Adrenal gland (tissue), 12 donors: ENCODE results near the gene GJB2. TPM values are rescaled to one million over a fixed set of nuclear protein-coding genes. Genes with fewer than 3 reads are reported as not detected.

ENCODE experiments used
- DNase-seq, 7 donors: peaks; one replicate each; pipeline ENCODE4 v3.0.0-alpha.2; 2019 to 2020
- H3K27ac ChIP-seq, 5 donors: fragments of 200-600 bp; sonication (generic) in 4 of 5; 1 replicate in 3 of 5; 2 replicates in 2 of 5; pipeline versions ENCODE4 v1.5.1 to v1.8.0; 2016 to 2020; ENCODE audit warnings: mild to moderate bottlenecking in 1 of 5
- H3K27me3 ChIP-seq: fragments of 200-600 bp; 2 replicates; pipeline ENCODE4 v1.8.0; 2021
- H3K36me3 ChIP-seq, 2 donors: fragments of 200-600 bp; replicated peaks in 1 of 2; 1 replicate in 1 of 2; 2 replicates in 1 of 2; pipeline versions ENCODE4 v1.5.1 to v1.8.0; 2018 to 2022
- H3K4me1 ChIP-seq, 2 donors: fragments of 200-600 bp; replicated peaks in 1 of 2; 1 replicate in 1 of 2; 2 replicates in 1 of 2; pipeline versions ENCODE4 v1.5.1 to v1.8.0; 2018 to 2021
- H3K4me3 ChIP-seq, 4 donors: fragments of 200-600 bp; sonication (generic) in 3 of 4; one replicate each; pipeline ENCODE4 v1.5.1; 2016 to 2018
- H3K9me3 ChIP-seq, 3 donors: fragments of 200-600 bp; sonication (generic) in 1 of 3; replicated peaks in 1 of 3; 1 replicate in 2 of 3; 2 replicates in 1 of 3; pipeline versions ENCODE4 v1.5.1 to v1.8.0; 2016 to 2021
- CTCF ChIP-seq, 6 experiments: fragments of 450-650 bp in 4 of 6; fragments of 200-600 bp in 2 of 6; sonication (generic) in 1 of 6; IDR thresholded peaks; 1 replicate in 5 of 6; 2 replicates in 1 of 6; pipeline versions ENCODE4 v1.5.1 to v1.8.0; 2016 to 2021; ENCODE audit warnings: antibody characterized with exemption in 6 of 6, mild to moderate bottlenecking in 2 of 6, moderate library complexity in 1 of 6
- POLR2A ChIP-seq, 2 donors: fragments of 450-650 bp; IDR thresholded peaks; one replicate each; pipeline ENCODE4 v1.6.1; 2017; ENCODE audit warnings: antibody characterized with exemption in 2 of 2, mild to moderate bottlenecking in 2 of 2, moderate library complexity in 1 of 2
- WGBS, 4 donors: extraction: QIAGEN DNeasy Blood & Tissue Kit in 2 of 4; methylation state at CpG; one replicate each; pipeline versions ENCODE4 v1.1.5 to v1.1.7; 2013 to 2017; 5-methylcytosine and 5-hydroxymethylcytosine counted together
- intact Hi-C, 2 donors: fragments of 100-400 bp; cut with DNase I; formaldehyde crosslinking; loops; one replicate each; pipeline versions ENCODE4 v1.14.1 to v1.15.0; 2022 to 2023
- polyA plus RNA-seq, 3 donors: library from polyadenylated mRNA; stranded (reverse); fragments of 200-250 nt in 2 of 3; fragments of 350-450 nt in 1 of 3; fragmentation: Illumina TruSeq in 1 of 3; extraction: RNeasy Lipid Tissue Mini Kit (QIAGEN cat#74804) in 1 of 3; gene quantifications; one replicate each; pipeline ENCODE4 v1.2.3, GENCODE V29; 2013 to 2014
- total RNA-seq, 9 donors: library from RNA; depleted of rRNA in 4 of 9; stranded (reverse); fragments of >200 nt in 4 of 9; fragments of 120-200 nt in 1 of 9; fragmentation: NEBNext Ultra II Directional in 1 of 9; extraction: Animal tissue kit (Norgen Biotek cat#: 25700) in 1 of 9; gene quantifications; one replicate each; pipeline versions ENCODE4 v1.1.0 to v1.2.4, GENCODE V29; 2013 to 2023
- donor health status: healthy with polysubstance abuse.
- donor health status: Bipolar disorder and iron deficiency.
- donor health status: DM: yes; HTN: yes; CAD: no.
- donor health status: DM: no; HTN: no; CAD: no.
- donor health status: DM: no; HTN: no; CAD: no.
- donor health status: DM: yes; HTN: yes; CAD: no.

The GJB2 gene
- total and polyA plus RNA-seq, 12 donors = 0.24 to 0.88 (median 0.28) TPM; not detected in 2

DNA sequence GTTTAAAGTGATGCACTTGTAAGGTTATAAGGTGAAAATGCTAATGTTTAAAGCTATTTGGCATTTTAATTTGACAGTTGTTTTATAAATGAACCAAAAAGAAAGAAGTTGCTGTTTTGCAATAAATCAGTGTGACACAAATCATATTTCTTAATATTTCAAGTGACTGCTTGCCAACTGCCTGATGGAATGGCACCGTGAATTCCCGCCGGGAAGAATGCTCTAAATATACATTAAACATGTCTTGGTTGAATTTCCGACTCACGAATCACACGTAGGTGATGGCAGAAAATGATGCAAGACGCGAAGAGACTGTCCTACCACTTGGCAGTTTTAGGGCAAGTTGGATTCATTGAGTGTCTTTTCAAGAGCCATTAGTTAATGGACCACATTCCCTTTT is 3.1 kb upstream of the GJB2 start:
- H3K4me3 ChIP-seq = no peak overlapping the region
- H3K4me1 ChIP-seq = peaks cover 15 to 27% of the 10 kb centered on the region in 2 donors
- DNase-seq = no peak
- H3K27ac ChIP-seq = no peak overlapping the region
- no peaks in the 10 kb centered on the region for H3K9me3 ChIP-seq
- intact Hi-C loops = loop anchor here in 1 of 2 donors (10.0 kb wide), 1 partner anchor 719 kb away; no protein-coding TSS in a partner anchor
- no peaks in the 10 kb centered on the region for H3K36me3 ChIP-seq
- WGBS, 4 donors = 59 to 75% (median 70%) methylated on average over 8 of the region's 8 CpGs
- no peak for TF ChIP-seq CTCF (IDR thresholded peaks at IDR 0.05)
- no peak for TF ChIP-seq POLR2A (IDR thresholded peaks at IDR 0.05)
- H3K27me3 ChIP-seq = peaks cover 41% of the 10 kb centered on the region

DNA sequence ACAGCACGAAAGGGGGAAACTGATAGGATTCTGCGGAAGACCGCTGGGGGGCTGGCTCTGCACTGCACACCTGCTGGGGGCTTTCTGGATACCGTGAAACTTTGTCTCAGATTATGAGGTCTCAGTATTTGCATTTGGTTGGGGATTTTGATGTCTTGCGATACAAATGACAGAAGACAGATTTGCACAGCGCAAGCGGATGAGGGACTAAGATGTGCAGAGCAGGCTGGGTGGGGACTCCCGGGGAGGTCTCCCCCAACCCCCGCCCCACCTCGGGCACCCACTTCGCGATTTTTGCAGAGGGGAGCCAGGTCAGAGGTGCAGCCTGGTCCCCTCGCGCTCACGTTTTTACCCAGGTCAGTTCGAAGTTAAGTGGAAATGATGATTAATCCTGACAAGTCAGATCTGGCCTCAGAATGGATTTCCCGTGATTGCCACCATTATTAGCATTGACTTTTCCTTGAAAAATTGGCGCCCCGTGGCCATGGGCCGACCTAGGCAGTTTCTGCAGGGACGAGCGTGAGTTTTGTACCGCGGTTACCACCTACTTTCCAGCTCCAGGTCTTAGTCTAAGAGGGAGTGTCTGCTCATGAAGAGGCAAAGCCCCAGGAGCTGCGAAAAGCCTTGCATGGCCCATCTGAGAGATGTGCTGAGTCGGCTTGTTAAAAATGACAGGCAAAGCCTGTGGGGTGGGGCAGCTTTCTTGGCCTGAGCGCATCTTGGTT is 1.3 kb upstream of the GJB2 start:
- peak overlapping the region in 1 of 4 donors; percentile 51 for H3K4me3 ChIP-seq
- H3K27ac ChIP-seq = no peak overlapping the region
- H3K4me1 ChIP-seq = peaks cover 15 to 27% of the 10 kb centered on the region in 2 donors
- no peaks in the 10 kb centered on the region for H3K9me3 ChIP-seq
- H3K36me3 ChIP-seq = no peaks in the 10 kb centered on the region
- TF ChIP-seq POLR2A (IDR thresholded peaks at IDR 0.05) = no peak
- WGBS, 4 donors = 15 to 23% (median 20%) methylated on average over 27 of the region's 27 CpGs
- no peak for DNase-seq
- H3K27me3 ChIP-seq = peaks cover 41% of the 10 kb centered on the region
- intact Hi-C loops = loop anchor here in 1 of 2 donors (10.0 kb wide), 1 partner anchor 721 kb away; no protein-coding TSS in a partner anchor

- Histone ChIP-seq H3K4me3 (peak overlapping the region in 2 of 4 donors; percentile 50 to 51), H3K9me3 (no peaks in the 10 kb centered on the region), H3K27me3 (peaks cover 41% of the 10 kb centered on the region), H3K36me3 (no peaks in the 10 kb centered on the region), H3K27ac (no peak overlapping the region), H3K4me1 (peaks cover 15 to 27% of the 10 kb centered on the region in 2 donors)
- 2 to 4% (median 3%) methylated on average over 21 to 53 of the region's 53 CpGs for WGBS, 4 donors
- intact Hi-C loops = loop anchor here in 1 of 2 donors (10.0 kb wide), 1 partner anchor 721 kb away; no protein-coding TSS in a partner anchor
- TF ChIP-seq CTCF (IDR thresholded peaks at IDR 0.05) (no peak), POLR2A (IDR thresholded peaks at IDR 0.05) (no peak)
- DNase-seq = no peak
Observed at GRCh38 chr13:20193162-20193906, 596 bp upstream of the GJB2 start.

- Histone ChIP-seq H3K27me3 (peaks cover 41% of the 10 kb centered on the region), H3K4me3 (peak overlapping the region in 2 of 4 donors; percentile 50 to 51), H3K9me3 (no peaks in the 10 kb centered on the region), H3K27ac (no peak overlapping the region), H3K4me1 (peaks cover 15 to 27% of the 10 kb centered on the region in 2 donors), H3K36me3 (no peaks in the 10 kb centered on the region)
- TF ChIP-seq POLR2A (IDR thresholded peaks at IDR 0.05) (no peak), CTCF (IDR thresholded peaks at IDR 0.05) (no peak)
- 1 to 3% (median 2%) methylated on average over 7 to 73 of the region's 73 CpGs for WGBS, 4 donors
- intact Hi-C loops = loop anchor here in 1 of 2 donors (10.0 kb wide), 1 partner anchor 723 kb away; no protein-coding TSS in a partner anchor
- peak in 2 of 7 donors; percentile 19 to 43 for DNase-seq
Observed at GRCh38 chr13:20192158-20192835, 441 bp downstream of the GJB2 start.
